H1 (cell line): Measurements from ENCODE around the gene RPS21. TPM values are rescaled to one million over a fixed set of nuclear protein-coding genes. Genes with fewer than 3 reads are reported as not detected.

ENCODE experiments used
- CTCF ChIA-PET: fragments of 300-600 bp; sonication (Branson Sonifier 250); formaldehyde crosslinking; loops from one replicate; lab custom pipeline; 2021; ENCODE audit not compliant: partially characterized antibody; lab: Charles Lee
- POLR2A ChIA-PET: fragments of 300-600 bp; sonication (Branson Sonifier 250); formaldehyde crosslinking; loops from one replicate; lab custom pipeline; 2021; ENCODE audit warnings: inconsistent platforms; ENCODE audit not compliant: partially characterized antibody; lab: Charles Lee
- DNase-seq, 2 experiments: peaks; one replicate each; pipeline versions ENCODE4 v3.0.0 to v3.0.0-alpha.2; 2010 to 2022; ENCODE audit warnings: low spot score in 2 of 2, low read depth in 1 of 2, mixed read lengths in 1 of 2
- FAIRE-seq: peaks from 2 replicates; lab custom pipeline; 2011; peaks lifted over from hg19 to GRCh38; lab: Jason Lieb, UNC
- H2AFZ ChIP-seq: 2 replicates; pipeline ENCODE4 v1.8.1; 2012; ENCODE audit warnings: low read length, inconsistent platforms
- H2AK5ac ChIP-seq: 2 replicates; pipeline ENCODE4 v1.6.1; 2013; ENCODE audit warnings: low read depth, low read length
- H2BK120ac ChIP-seq: replicated peaks from 2 replicates; pipeline ENCODE3; 2013; ENCODE audit warnings: low read depth, low read length, inconsistent platforms
- H2BK12ac ChIP-seq: 2 replicates; pipeline ENCODE4 v1.6.1; 2013; ENCODE audit warnings: low read depth, low read length
- H2BK15ac ChIP-seq: 2 replicates; pipeline ENCODE4 v1.6.1; 2013; ENCODE audit warnings: low read length
- H2BK20ac ChIP-seq: 2 replicates; pipeline ENCODE4 v1.6.1; 2013; ENCODE audit warnings: low read length
- H2BK5ac ChIP-seq: 2 replicates; pipeline ENCODE4 v1.6.1; 2013; ENCODE audit warnings: low read depth, low read length
- H3K14ac ChIP-seq: 2 replicates; pipeline ENCODE4 v1.6.1; 2013; ENCODE audit warnings: inconsistent platforms; ENCODE audit not compliant: insufficient read length
- H3K18ac ChIP-seq: 2 replicates; pipeline ENCODE4 v1.6.1; 2013; ENCODE audit warnings: low read length; ENCODE audit errors: extremely low read depth
- H3K23ac ChIP-seq: 2 replicates; pipeline ENCODE4 v1.6.1; 2013; ENCODE audit warnings: inconsistent platforms; ENCODE audit not compliant: insufficient read length
- H3K23me2 ChIP-seq: 2 replicates; pipeline ENCODE4 v1.6.1; 2013; ENCODE audit warnings: low read depth, low read length
- H3K27ac ChIP-seq: 2 replicates; pipeline ENCODE4 v1.6.1; 2011; ENCODE audit warnings: low read depth, low read length, inconsistent platforms
- H3K27me3 ChIP-seq, 4 experiments: replicated peaks in 1 of 4; 1 replicate in 1 of 4; 2 replicates in 3 of 4; pipeline versions ENCODE4 v1.6.1 to v1.8.1; 2011 to 2013; ENCODE audit warnings: low read length in 3 of 4, mild to moderate bottlenecking in 3 of 4, inconsistent platforms in 2 of 4, mixed read lengths in 2 of 4, moderate library complexity in 1 of 4; ENCODE audit not compliant: control insufficient read depth in 3 of 4, insufficient read depth in 3 of 4; ENCODE audit errors: extremely low read depth in 1 of 4
- H3K36me3 ChIP-seq, 4 experiments: 2 replicates each; pipeline versions ENCODE4 v1.6.1 to v1.8.1; 2011 to 2013; ENCODE audit warnings: mild to moderate bottlenecking in 4 of 4, low read length in 3 of 4, moderate library complexity in 2 of 4, control low read depth in 1 of 4, inconsistent platforms in 1 of 4; ENCODE audit not compliant: insufficient read depth in 4 of 4, control insufficient read depth in 2 of 4
- H3K4ac ChIP-seq: replicated peaks from 2 replicates; pipeline ENCODE3; 2013; ENCODE audit warnings: low read length, low read depth, mixed read lengths, inconsistent platforms; ENCODE audit not compliant: insufficient read length
- H3K4me1 ChIP-seq, 4 experiments: replicated peaks in 1 of 4; 1 replicate in 1 of 4; 2 replicates in 3 of 4; pipeline versions ENCODE4 v1.6.1 to v1.8.1; 2011 to 2013; ENCODE audit warnings: low read length in 3 of 4, inconsistent platforms in 2 of 4, mixed read lengths in 1 of 4; ENCODE audit not compliant: insufficient read depth in 4 of 4, control insufficient read depth in 3 of 4
- H3K4me2 ChIP-seq, 2 experiments: 2 replicates each; pipeline versions ENCODE4 v1.6.1 to v1.8.1; 2011 to 2013; ENCODE audit warnings: low read depth in 2 of 2, low read length in 2 of 2, control low read depth in 1 of 2, inconsistent platforms in 1 of 2, mild to moderate bottlenecking in 1 of 2; ENCODE audit not compliant: insufficient read depth in 1 of 2
- H3K4me3 ChIP-seq, 4 experiments: fragments of 200-600, 300-600 bp in 1 of 4; sonication (generic), shearing (Covaris generic), sonication (Bioruptor Twin) in 1 of 4; 2 replicates each; pipeline versions ENCODE4 v1.5.1 to v1.8.1; 2011 to 2016; ENCODE audit warnings: low read length in 4 of 4, low read depth in 3 of 4, control low read depth in 2 of 4, inconsistent platforms in 2 of 4, mild to moderate bottlenecking in 2 of 4, mixed read lengths in 1 of 4, moderate library complexity in 1 of 4; ENCODE audit not compliant: insufficient read depth in 2 of 4; ENCODE audit errors: extremely low read depth in 1 of 4
- H3K56ac ChIP-seq: replicated peaks from 2 replicates; pipeline ENCODE3; 2013; ENCODE audit warnings: low read depth, mild to moderate bottlenecking, mixed read lengths, low read length, inconsistent platforms; ENCODE audit not compliant: insufficient read length
- H3K79me1 ChIP-seq: 2 replicates; pipeline ENCODE4 v1.6.1; 2013; ENCODE audit warnings: low read depth, low read length, control low read depth
- H3K79me2 ChIP-seq, 2 experiments: 2 replicates each; pipeline versions ENCODE4 v1.6.1 to v1.8.1; 2012 to 2013; ENCODE audit warnings: low read length in 2 of 2, mild to moderate bottlenecking in 2 of 2, inconsistent platforms in 1 of 2; ENCODE audit not compliant: insufficient read depth in 2 of 2, control insufficient read depth in 1 of 2
- H3K9ac ChIP-seq, 4 experiments: replicated peaks in 1 of 4; 1 replicate in 1 of 4; 2 replicates in 3 of 4; pipeline versions ENCODE4 v1.6.1 to v1.8.1; 2011 to 2013; ENCODE audit warnings: low read depth in 3 of 4, low read length in 3 of 4, control low read depth in 2 of 4, mild to moderate bottlenecking in 2 of 4, moderate library complexity in 2 of 4, inconsistent platforms in 1 of 4; ENCODE audit errors: extremely low read depth in 1 of 4
- H3K9me3 ChIP-seq, 2 experiments: 2 replicates each; pipeline versions ENCODE4 v1.6.1 to v1.8.1; 2012 to 2013; ENCODE audit warnings: mild to moderate bottlenecking in 2 of 2, moderate library complexity in 2 of 2, control low read depth in 1 of 2, inconsistent platforms in 1 of 2, low read depth in 1 of 2, low read length in 1 of 2, mixed read lengths in 1 of 2; ENCODE audit not compliant: insufficient read depth in 2 of 2
- H4K20me1 ChIP-seq, 2 experiments: replicated peaks in 1 of 2; 2 replicates each; pipeline versions ENCODE3 to v1.8.1; 2011 to 2013; ENCODE audit warnings: inconsistent platforms in 2 of 2, low read length in 2 of 2, mild to moderate bottlenecking in 1 of 2; ENCODE audit not compliant: insufficient read depth in 2 of 2, control insufficient read depth in 1 of 2
- H4K5ac ChIP-seq: 2 replicates; pipeline ENCODE4 v1.6.1; 2013; ENCODE audit warnings: low read length, low read depth, mixed read lengths, inconsistent platforms; ENCODE audit not compliant: insufficient read length
- H4K8ac ChIP-seq: 2 replicates; pipeline ENCODE4 v1.8.0; 2013; ENCODE audit warnings: mild to moderate bottlenecking, moderate library complexity, low read length, inconsistent platforms; ENCODE audit not compliant: insufficient read depth; ENCODE audit errors: extremely low read depth
- H4K91ac ChIP-seq: replicated peaks from 2 replicates; pipeline ENCODE3; 2013; ENCODE audit warnings: low read length, mixed read lengths, inconsistent platforms; ENCODE audit not compliant: insufficient read length
- ATF3 ChIP-seq: IDR thresholded peaks from 2 replicates; pipeline ENCODE4 v1.6.1; 2011; ENCODE audit warnings: low read depth, mild to moderate bottlenecking, low read length; ENCODE audit not compliant: insufficient read depth
- BACH1 ChIP-seq: IDR thresholded peaks from 2 replicates; pipeline ENCODE4 v1.6.1; 2012; ENCODE audit warnings: low read length, improper control_type of control experiment
- KDM1A ChIP-seq: fragments of 200-600, 300-600 bp; sonication (generic); IDR thresholded peaks from 2 replicates; pipeline ENCODE4 v1.7.1; 2016; ENCODE audit warnings: mild to moderate bottlenecking, low read length, borderline replicate concordance
- PHF8 ChIP-seq: fragments of 200-600 bp; sonication (generic); conservative IDR thresholded peaks from 2 replicates; pipeline ENCODE4 v1.7.1; 2012; ENCODE audit warnings: low read depth, mild to moderate bottlenecking, inconsistent platforms, low read length, moderate library complexity
- RNF2 ChIP-seq: fragments of 200-900, 300-1000 bp; sonication (generic); IDR thresholded peaks from 2 replicates; pipeline ENCODE4 v1.7.1; 2016; ENCODE audit warnings: borderline replicate concordance, low read depth, mild to moderate bottlenecking, antibody characterized with exemption, low read length; ENCODE audit not compliant: poor library complexity, severe bottlenecking; ENCODE audit errors: missing control alignments
- SUZ12 ChIP-seq: fragments of 200-600 bp; sonication (generic); IDR thresholded peaks from 2 replicates; pipeline ENCODE4 v1.6.1; 2012; ENCODE audit warnings: mild to moderate bottlenecking, inconsistent platforms, low read length, moderate library complexity, mixed read lengths
- TAF1 ChIP-seq: IDR thresholded peaks from 2 replicates; pipeline ENCODE4 v1.6.1; 2011; ENCODE audit warnings: mild to moderate bottlenecking, low read depth, low read length
- USF2 ChIP-seq: IDR thresholded peaks from 2 replicates; pipeline ENCODE4 v1.6.1; 2011; ENCODE audit warnings: low read length, improper control_type of control experiment
- WGBS, 2 experiments: shearing (Covaris generic) in 1 of 2; methylation state at CpG; one replicate each; pipeline versions ENCODE4 v1.1.6 to v1.1.7; 2013 to 2015; ENCODE audit warnings: low lambda C conversion rate in 2 of 2, mixed read lengths in 2 of 2, inconsistent platforms in 1 of 2, low coverage in 1 of 2, missing lambda C conversion rate in 1 of 2; ENCODE audit not compliant: insufficient replicate concordance in 2 of 2, insufficient coverage in 1 of 2, insufficient read length in 1 of 2; ENCODE audit errors: extremely low coverage in 1 of 2, missing lambda C conversion rate in 1 of 2; 5-methylcytosine and 5-hydroxymethylcytosine counted together
- polyA plus RNA-seq, 7 experiments: library from polyadenylated mRNA; depleted of rRNA in 3 of 7; stranded (reverse) in 5 of 7; unstranded in 2 of 7; fragments of >200 nt in 5 of 7; fragments of 200-250 nt in 2 of 7; gene quantifications; 1 replicate in 5 of 7; 2 replicates in 1 of 7; 4 replicates in 1 of 7; pipeline versions ENCODE4 v1.2.1 to v1.2.3, GENCODE V29; 2011 to 2013; ENCODE audit warnings: missing spikeins in 2 of 7, mixed read lengths in 2 of 7
- total RNA-seq: library from RNA; stranded (reverse); fragmentation: NEBNext Ultra II Directional; extraction: Animal tissue kit (Norgen Biotek cat#: 25700); gene quantifications from 2 replicates; pipeline ENCODE4 v1.2.1, GENCODE V29; 2021

The RPS21 gene
- total and polyA plus RNA-seq, 2 of the 8 experiments (the other 6 are each of a cell fraction or from before 2014, with no cell fraction given): 1,787 to 7,219 TPM

- Histone ChIP-seq H3K4me3 (no peak overlapping the region), H2BK15ac (no peak overlapping the region), H3K79me1 (peaks cover 31% of the 10 kb centered on the region), H3K27ac (peak overlapping the region; percentile 48; the same call in 1 of the 2 replicates), H4K91ac (peak overlapping the region; percentile 93), H3K56ac (peak overlapping the region; percentile 53), H3K9me3 (no peaks in the 10 kb centered on the region), H3K23me2 (peaks cover 2% of the 10 kb centered on the region; the same call in 1 of the 2 replicates), H3K27me3 (no peaks in the 10 kb centered on the region), H3K18ac (peak overlapping the region; percentile 71), H3K4me2 (no peak overlapping the region), H2AFZ (no peak overlapping the region), H3K4ac (peak overlapping the region; percentile 47), H3K79me2 (peaks cover 12 to 78% of the 10 kb centered on the region in 2 experiments; a peak in 3 of 4 replicates), H4K5ac (no peak overlapping the region), H4K20me1 (peaks cover 0 to 23% of the 10 kb centered on the region in 2 experiments), H3K23ac (no peak overlapping the region), H2BK20ac (peak overlapping the region; percentile 90; the same call in 1 of the 2 replicates), H2BK12ac (peak overlapping the region; percentile 84), H2BK120ac (peak overlapping the region; percentile 22), H3K36me3 (peaks cover 0 to 19% (median 2%) of the 10 kb centered on the region in 4 experiments; a peak in 3 of 8 replicates), H3K4me1 (peaks cover 8 to 70% (median 58%) of the 10 kb centered on the region in 4 experiments), H4K8ac (peak overlapping the region; percentile 82), H3K9ac (no peak overlapping the region), H3K14ac (no peak overlapping the region), H2BK5ac (peak overlapping the region; percentile 76), H2AK5ac (peak overlapping the region; percentile 86; the same call in 1 of the 2 replicates)
- DNase-seq (no peak), FAIRE-seq (no peak)
- ChIA-PET POLR2A (interaction anchor here (0.9 to 10.4 kb wide), 16 partner anchors 7 to 52 kb away, joined by 3 to 114 read pairs (median 4); partner anchors contain the start of genes CABLES2, LAMA5 and RPS21), CTCF (interaction anchor here (0.9 to 3.6 kb wide), 8 partner anchors 10 to 57 kb away, joined by 3 to 30 read pairs (median 4); partner anchors contain the start of gene LAMA5)
- 88% methylated on average over 19 of the region's 24 CpGs; no CpG with 5 or more reads in 1 of the 2 experiments for WGBS, 2 experiments
- TF ChIP-seq SUZ12 (no peak), RNF2 (no peak), ATF3 (no peak), TAF1 (no peak), USF2 (no peak), KDM1A (no peak), BACH1 (no peak), PHF8 (no peak)
Measured at GRCh38 chr20:62358171-62359042, 28.5 kb upstream of the RPS21 start.
